22Rv1 (cell line): Measurements from ENCODE around the gene TEKT2.

Source experiments
- H3K27ac ChIP-seq: fragments of 450-650 bp; 2 replicates; pipeline ENCODE4 v1.5.1; 2017
- CTCF ChIP-seq: fragments of 450-650 bp; IDR thresholded peaks from 2 replicates; pipeline ENCODE4 v1.5.1; 2017; ENCODE audit warnings: mild to moderate bottlenecking
- ZFX ChIP-seq: fragments of 450-650 bp; IDR thresholded peaks from 2 replicates; pipeline ENCODE4 v1.6.1; 2017; ENCODE audit warnings: antibody characterized with exemption, borderline replicate concordance

TEKT2 gene

GRCh38 chr1:36115931-36116330 is 32.0 kb downstream of the TEKT2 start:
- no peak overlapping the region for H3K27ac ChIP-seq
- TF ChIP-seq CTCF (no peak), ZFX (no peak)

- TF ChIP-seq CTCF = no peak
- no peak overlapping the region for H3K27ac ChIP-seq
These were observed 33.0 kb downstream of the TEKT2 start for GRCh38 chr1:36116901-36117300.

- no peak overlapping the region for H3K27ac ChIP-seq
- no peak for TF ChIP-seq ZFX
- TF ChIP-seq CTCF = no peak
These were observed 34.7 kb downstream of the TEKT2 start for GRCh38 chr1:36118447-36119204.

GRCh38 chr1:36119456-36119855 is 35.6 kb downstream of the TEKT2 start:
- H3K27ac ChIP-seq = no peak overlapping the region
- TF ChIP-seq ZFX (no peak), CTCF (no peak)

- no peak for TF ChIP-seq ZFX
- TF ChIP-seq CTCF = no peak
- H3K27ac ChIP-seq = no peak overlapping the region
These were observed 38.5 kb downstream of the TEKT2 start for GRCh38 chr1:36122062-36123030.

GRCh38 chr1:36123356-36123755 is 39.5 kb downstream of the TEKT2 start:
- TF ChIP-seq ZFX (no peak), CTCF (no peak)

More at GRCh38 chr1:36123356-36123755, 39.5 kb downstream of the TEKT2 start:
- no peak overlapping the region for H3K27ac ChIP-seq
